HG03442 (cell line): ENCODE results near the gene TSR1.

ENCODE experiments used
- ATAC-seq: cut with Tn5 transposase; IDR thresholded peaks from one replicate; pipeline ENCODE4 v1.9.1; 2021; ENCODE audit warnings: mild to moderate bottlenecking, moderate library complexity; ENCODE audit not compliant: unreplicated experiment

Gene TSR1

GRCh38 chr17:2289878-2290478 lies 46.3 kb downstream of the TSR1 start:
- no peak for ATAC-seq

DNA sequence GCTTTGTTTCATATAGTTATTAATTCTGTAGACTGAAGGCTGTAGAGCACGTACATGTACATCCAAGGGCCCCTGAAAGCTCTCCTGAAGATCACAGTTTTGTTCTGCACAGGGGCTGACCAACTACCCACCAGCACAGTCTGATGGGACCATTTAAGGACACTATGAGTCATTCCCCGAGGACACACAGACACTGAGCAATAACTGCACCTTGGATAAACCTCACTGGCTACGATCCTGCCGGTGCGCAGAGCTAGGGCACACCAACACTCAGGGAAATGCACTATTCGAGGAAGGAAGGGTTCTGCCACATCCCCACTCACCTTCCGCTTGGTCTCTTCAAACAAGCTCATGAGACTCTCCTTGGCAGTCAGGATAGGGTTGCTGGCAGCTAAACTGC lies 53.0 kb downstream of the TSR1 start:
- ATAC-seq: no peak

DNA sequence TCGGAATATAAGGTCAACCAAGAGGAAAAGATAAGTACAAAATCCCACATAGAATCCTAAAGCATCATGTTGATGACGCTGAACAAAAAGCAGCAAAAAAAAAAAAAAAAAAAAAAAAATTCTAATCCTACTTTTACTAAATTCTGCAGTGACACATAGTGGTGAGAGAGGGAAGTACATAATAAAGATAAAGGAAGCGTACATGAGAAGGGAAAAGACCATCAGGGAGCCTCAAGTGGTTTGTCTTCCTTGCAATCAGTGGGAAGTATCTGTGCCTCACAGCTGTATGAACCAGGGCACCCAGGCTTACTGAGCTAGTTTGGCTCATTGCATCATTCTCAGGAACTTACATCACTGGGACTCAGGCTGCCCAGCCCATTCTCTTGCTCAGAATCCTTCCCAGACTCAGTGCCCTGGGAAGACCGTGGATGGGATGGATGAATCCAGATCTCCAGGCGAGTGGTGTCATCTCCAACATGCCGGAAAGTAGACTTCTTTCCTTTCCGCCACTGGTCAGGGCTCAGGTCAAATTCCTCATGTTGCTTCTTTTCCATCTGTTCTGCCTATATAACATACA lies 53.9 kb downstream of the TSR1 start:
- no peak for ATAC-seq

- no peak for ATAC-seq
Measured at GRCh38 chr17:2279707-2280106, 56.5 kb downstream of the TSR1 start.

GRCh38 chr17:2277429-2278170 lies 58.7 kb downstream of the TSR1 start:
- ATAC-seq: no peak

DNA sequence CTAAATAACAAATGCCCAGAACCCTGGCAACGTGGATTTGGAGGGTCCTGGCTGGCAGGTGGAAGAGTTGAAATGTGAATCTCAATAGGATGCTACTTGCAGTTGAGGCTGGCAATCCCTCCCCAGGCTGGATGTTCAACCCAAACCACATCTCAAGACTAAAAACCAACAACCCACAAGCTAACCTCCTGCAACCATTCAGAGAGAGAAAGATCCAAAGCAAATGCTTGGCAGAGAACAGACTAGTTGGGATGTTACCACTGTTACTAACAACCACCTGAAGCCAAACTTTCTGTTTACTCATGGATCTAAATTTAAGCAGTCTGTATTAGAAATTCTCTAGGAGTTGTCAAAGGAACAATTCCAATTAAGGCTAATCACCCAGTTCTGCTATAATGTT lies 60.5 kb downstream of the TSR1 start:
- ATAC-seq: no peak

GRCh38 chr17:2274414-2274813 lies 61.8 kb downstream of the TSR1 start:
- ATAC-seq: no peak
